Endodermal cell (in vitro differentiated cells): Measurements from ENCODE around the gene SLC26A8. TPM values are rescaled to one million over a fixed set of nuclear protein-coding genes. Genes with fewer than 3 reads are reported as not detected.

Source experiments
- DNase-seq: peaks from one replicate; pipeline ENCODE4 v3.0.0-alpha.2; 2017
- H3K27ac ChIP-seq: 2 replicates; pipeline ENCODE4 v1.5.1; 2013; ENCODE audit warnings: mild to moderate bottlenecking, low read depth, low read length, moderate library complexity
- H3K27me3 ChIP-seq: 2 replicates; pipeline ENCODE4 v1.6.1; 2013; ENCODE audit warnings: mild to moderate bottlenecking, low read length, moderate library complexity; ENCODE audit not compliant: insufficient read depth, control insufficient read depth, poor library complexity, severe bottlenecking
- H3K36me3 ChIP-seq: 2 replicates; pipeline ENCODE4 v1.7.0; 2013; ENCODE audit warnings: mild to moderate bottlenecking, low read length, moderate library complexity; ENCODE audit not compliant: control insufficient read depth, insufficient read depth
- H3K4me1 ChIP-seq: one replicate; pipeline ENCODE4 v1.7.0; 2013; ENCODE audit warnings: low read length; ENCODE audit not compliant: control insufficient read depth, insufficient read depth
- H3K4me3 ChIP-seq: 2 replicates; pipeline ENCODE4 v1.5.1; 2013; ENCODE audit warnings: mild to moderate bottlenecking, low read length, moderate library complexity
- H3K9ac ChIP-seq: 2 replicates; pipeline ENCODE4 v1.6.1; 2013; ENCODE audit warnings: mild to moderate bottlenecking, low read length, moderate library complexity; ENCODE audit not compliant: poor library complexity, severe bottlenecking; ENCODE audit errors: extremely low read depth
- H3K9me3 ChIP-seq: 2 replicates; pipeline ENCODE4 v1.6.1; 2013; ENCODE audit warnings: mild to moderate bottlenecking, low read length, moderate library complexity; ENCODE audit not compliant: control insufficient read depth
- H3K27ac Mint-ChIP-seq: 2 replicates; pipeline ENCODE4 v1.8.0; 2020; ENCODE audit warnings: mixed read lengths
- H3K27me3 Mint-ChIP-seq: 2 replicates; pipeline ENCODE4 v1.8.0; 2021; ENCODE audit warnings: mild to moderate bottlenecking, mixed read lengths; ENCODE audit not compliant: insufficient read depth
- H3K36me3 Mint-ChIP-seq: 2 replicates; pipeline ENCODE4 v1.8.0; 2020; ENCODE audit warnings: low read depth, mixed read lengths
- H3K4me1 Mint-ChIP-seq: 2 replicates; pipeline ENCODE4 v1.8.0; 2020; ENCODE audit warnings: mixed read lengths
- H3K4me3 Mint-ChIP-seq: 2 replicates; pipeline ENCODE4 v1.8.0; 2020; ENCODE audit warnings: mild to moderate bottlenecking, moderate library complexity, mixed read lengths
- H3K9me3 Mint-ChIP-seq: 2 replicates; pipeline ENCODE4 v1.8.0; 2020; ENCODE audit warnings: mild to moderate bottlenecking, mixed read lengths
- CTCF ChIP-seq: fragments of 200-600 bp; sonication (generic); conservative IDR thresholded peaks from 2 replicates; pipeline ENCODE4 v1.5.0; 2021; ENCODE audit warnings: antibody characterized with exemption, mild to moderate bottlenecking
- WGBS, 2 experiments: methylation state at CpG; one replicate each; pipeline versions ENCODE4 v1.1.5 to v1.1.7; 2013; ENCODE audit warnings: missing lambda C conversion rate in 2 of 2, mixed read lengths in 1 of 2; ENCODE audit not compliant: insufficient coverage in 1 of 2, insufficient read length in 1 of 2; 5-methylcytosine and 5-hydroxymethylcytosine counted together
- total RNA-seq, 2 donors: library from RNA; stranded (reverse); fragmentation: NEBNext Ultra II Directional in 1 of 2; extraction: Animal tissue kit (Norgen Biotek cat#: 25700) in 1 of 2; gene quantifications; 2 replicates in 1 of 2; 3 replicates in 1 of 2; pipeline ENCODE4 v1.2.1, GENCODE V29; 2021

Gene SLC26A8
- total RNA-seq, 2 donors from 2014 or later = not detected

GRCh38 chr6:36019167-36019566 lies 5.3 kb downstream of the SLC26A8 start:
- no peak overlapping the region for H3K4me3 Mint-ChIP-seq
- Histone ChIP-seq H3K36me3 (no peaks in the 10 kb centered on the region), H3K9me3 (no peaks in the 10 kb centered on the region), H3K4me1 (peaks cover 4% of the 10 kb centered on the region), H3K27ac (no peak overlapping the region), H3K4me3 (no peak overlapping the region), H3K27me3 (peaks cover 18% of the 10 kb centered on the region), H3K9ac (no peak overlapping the region)
- peaks cover 12% of the 10 kb centered on the region for H3K4me1 Mint-ChIP-seq
- H3K9me3 Mint-ChIP-seq = no peaks in the 10 kb centered on the region
- H3K36me3 Mint-ChIP-seq = no peaks in the 10 kb centered on the region
- H3K27ac Mint-ChIP-seq = no peak overlapping the region
- no peak for DNase-seq
- peaks cover 29% of the 10 kb centered on the region for H3K27me3 Mint-ChIP-seq
- 91 to 94% methylated on average over 9 to 11 of the region's 11 CpGs for WGBS, 2 experiments
- TF ChIP-seq CTCF = no peak

GRCh38 chr6:36018339-36018738 lies 6.1 kb downstream of the SLC26A8 start:
- no peak overlapping the region for H3K9ac ChIP-seq
- peaks cover 10% of the 10 kb centered on the region for H3K4me1 Mint-ChIP-seq
- no peaks in the 10 kb centered on the region for H3K9me3 Mint-ChIP-seq
- H3K4me1 ChIP-seq = no peaks in the 10 kb centered on the region
- H3K27me3 Mint-ChIP-seq = peaks cover 33% of the 10 kb centered on the region
- H3K36me3 Mint-ChIP-seq = no peaks in the 10 kb centered on the region
- H3K27ac ChIP-seq = no peak overlapping the region
- H3K27me3 ChIP-seq = peaks cover 18% of the 10 kb centered on the region
- WGBS, 2 experiments = 100% methylated on average over 2 of the region's 2 CpGs; no CpG with 5 or more reads in 1 of the 2 experiments
- no peaks in the 10 kb centered on the region for H3K36me3 ChIP-seq
- TF ChIP-seq CTCF = no peak
- no peak for DNase-seq
- H3K4me3 Mint-ChIP-seq = no peak overlapping the region
- no peak overlapping the region for H3K27ac Mint-ChIP-seq
- no peaks in the 10 kb centered on the region for H3K9me3 ChIP-seq
- no peak overlapping the region for H3K4me3 ChIP-seq

- Histone ChIP-seq H3K4me3 (no peak overlapping the region), H3K36me3 (no peaks in the 10 kb centered on the region), H3K9me3 (no peaks in the 10 kb centered on the region), H3K4me1 (no peaks in the 10 kb centered on the region), H3K27me3 (peaks cover 41% of the 10 kb centered on the region), H3K9ac (no peak overlapping the region), H3K27ac (no peak overlapping the region)
- no peaks in the 10 kb centered on the region for H3K9me3 Mint-ChIP-seq
- H3K4me1 Mint-ChIP-seq = peaks cover 10% of the 10 kb centered on the region
- no peaks in the 10 kb centered on the region for H3K36me3 Mint-ChIP-seq
- peaks cover 58% of the 10 kb centered on the region for H3K27me3 Mint-ChIP-seq
- no peak for DNase-seq
- no peak overlapping the region for H3K27ac Mint-ChIP-seq
- no peak overlapping the region for H3K4me3 Mint-ChIP-seq
- WGBS, 2 experiments = 93 to 100% methylated on average over 3 to 4 of the region's 4 CpGs
- TF ChIP-seq CTCF = no peak
Measured at GRCh38 chr6:36015666-36016065, 8.8 kb downstream of the SLC26A8 start.
